GM13977 (cell line): Measurements from ENCODE around the gene BCAS1.

ENCODE experiments used
- DNase-seq: peaks from one replicate; pipeline ENCODE4 v3.0.0; 2012; ENCODE audit warnings: low spot score
- CTCF ChIP-seq: IDR thresholded peaks from 2 replicates; pipeline ENCODE4 v1.5.1; 2012; ENCODE audit warnings: mild to moderate bottlenecking, control low read depth; ENCODE audit not compliant: insufficient read depth; ENCODE audit errors: extremely low read depth, missing control alignments
- in situ Hi-C: fragments of 300-500 bp; cut with MboI; formaldehyde crosslinking; loops from one replicate; pipeline ENCODE4 v1.12.0; 2022; ENCODE audit warnings: low sequenced_read_pairs, low pct_unique_long_range_greater_than_20kb, mixed read lengths, inconsistent platforms; ENCODE audit not compliant: unreplicated experiment

BCAS1 gene

GRCh38 chr20:54114109-54114508 lies 43.7 kb upstream of the BCAS1 start:
- DNase-seq, result no peak
- in situ Hi-C loops, result loop anchor here (25.0 kb wide), 1 partner anchor 523 kb away; no protein-coding TSS in a partner anchor
- TF ChIP-seq CTCF, result no peak

- no peak for DNase-seq
- TF ChIP-seq CTCF, result no peak
- in situ Hi-C loops, result loop anchor here (25.0 kb wide), 1 partner anchor 524 kb away; no protein-coding TSS in a partner anchor
Measured at GRCh38 chr20:54113566-54113965, 43.2 kb upstream of the BCAS1 start.

GRCh38 chr20:54112221-54112884 lies 42.0 kb upstream of the BCAS1 start:
- no peak for DNase-seq
- TF ChIP-seq CTCF, result no peak
- in situ Hi-C loops, result loop anchor here (25.0 kb wide), 1 partner anchor 525 kb away; no protein-coding TSS in a partner anchor

GRCh38 chr20:54111460-54111859 lies 41.1 kb upstream of the BCAS1 start:
- DNase-seq, result no peak
- in situ Hi-C loops, result loop anchor here (25.0 kb wide), 1 partner anchor 526 kb away; no protein-coding TSS in a partner anchor
- no peak for TF ChIP-seq CTCF

GRCh38 chr20:54110457-54110856 lies 40.1 kb upstream of the BCAS1 start:
- DNase-seq, result no peak
- in situ Hi-C loops, result loop anchor here (25.0 kb wide), 1 partner anchor 527 kb away; no protein-coding TSS in a partner anchor
- no peak for TF ChIP-seq CTCF

- no peak for TF ChIP-seq CTCF
- no peak for DNase-seq
- in situ Hi-C loops, result loop anchor here (25.0 kb wide), 1 partner anchor 527 kb away; no protein-coding TSS in a partner anchor
Measured at GRCh38 chr20:54110041-54110440, 39.6 kb upstream of the BCAS1 start.

GRCh38 chr20:54108817-54109216 lies 38.4 kb upstream of the BCAS1 start:
- TF ChIP-seq CTCF, result no peak
- in situ Hi-C loops, result loop anchor here (10.0 to 25.0 kb wide), 2 partner anchors 96 to 528 kb away; partner anchors contain the start of gene PFDN4
- DNase-seq, result no peak
